ENCODE results near the gene BOD1. TPM values are rescaled to one million over a fixed set of nuclear protein-coding genes. Genes with fewer than 3 reads are reported as not detected.
"Not testable (repeated sequence)": the region's sequence is repeated elsewhere in the genome, so short reads cannot be mapped to it uniquely, and the experiment has no call there.

Gene BOD1
- total RNA-seq, 4 donors from 2014 or later: 43.9 to 58.3 (median 48.3) TPM

DNA sequence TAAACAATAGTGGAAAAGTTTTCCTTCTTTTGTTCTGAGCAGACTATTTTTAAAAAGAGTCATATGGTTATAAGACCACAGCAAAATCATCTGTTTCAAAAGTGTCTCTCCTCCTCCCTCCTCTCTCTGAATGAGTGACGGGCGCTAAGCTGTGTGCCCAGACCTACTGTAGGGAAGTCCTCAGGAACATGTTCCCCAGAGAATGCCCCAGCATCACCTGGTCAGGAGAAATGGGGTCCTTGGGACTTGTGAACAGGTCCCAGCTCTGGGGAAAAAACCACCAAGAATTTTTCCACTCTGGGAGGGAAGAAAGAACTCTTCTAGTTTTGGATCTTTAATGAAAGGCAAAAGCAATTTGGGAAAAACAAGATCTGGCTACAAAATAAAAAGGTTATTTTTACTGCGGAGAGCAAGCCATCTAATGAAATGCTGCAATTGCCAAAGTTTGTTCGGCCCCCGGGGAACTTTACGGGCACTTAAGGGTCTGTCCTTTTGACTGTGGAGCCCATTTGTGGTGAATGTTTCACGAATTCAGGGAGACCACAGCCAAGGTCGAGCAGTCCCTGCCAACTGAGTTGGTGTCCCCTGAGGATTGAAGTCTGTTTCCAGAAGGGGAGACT, 25.9 kb downstream of the BOD1 start:
- WGBS: 85% methylated on average over 8 of the region's 8 CpGs
- TF ChIP-seq POLR2AphosphoS5 (IDR thresholded peaks at IDR 0.05): no peak
- TF ChIP-seq EP300 (IDR thresholded peaks at IDR 0.05): no peak
- TF ChIP-seq POLR2A (IDR thresholded peaks at IDR 0.05; ENCODE audit: low read depth): no peak
- TF ChIP-seq, protein P1, sequence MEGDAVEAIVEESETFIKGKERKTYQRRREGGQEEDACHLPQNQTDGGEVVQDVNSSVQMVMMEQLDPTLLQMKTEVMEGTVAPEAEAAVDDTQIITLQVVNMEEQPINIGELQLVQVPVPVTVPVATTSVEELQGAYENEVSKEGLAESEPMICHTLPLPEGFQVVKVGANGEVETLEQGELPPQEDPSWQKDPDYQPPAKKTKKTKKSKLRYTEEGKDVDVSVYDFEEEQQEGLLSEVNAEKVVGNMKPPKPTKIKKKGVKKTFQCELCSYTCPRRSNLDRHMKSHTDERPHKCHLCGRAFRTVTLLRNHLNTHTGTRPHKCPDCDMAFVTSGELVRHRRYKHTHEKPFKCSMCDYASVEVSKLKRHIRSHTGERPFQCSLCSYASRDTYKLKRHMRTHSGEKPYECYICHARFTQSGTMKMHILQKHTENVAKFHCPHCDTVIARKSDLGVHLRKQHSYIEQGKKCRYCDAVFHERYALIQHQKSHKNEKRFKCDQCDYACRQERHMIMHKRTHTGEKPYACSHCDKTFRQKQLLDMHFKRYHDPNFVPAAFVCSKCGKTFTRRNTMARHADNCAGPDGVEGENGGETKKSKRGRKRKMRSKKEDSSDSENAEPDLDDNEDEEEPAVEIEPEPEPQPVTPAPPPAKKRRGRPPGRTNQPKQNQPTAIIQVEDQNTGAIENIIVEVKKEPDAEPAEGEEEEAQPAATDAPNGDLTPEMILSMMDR (IDR thresholded peaks at IDR 0.05): no peak
- no peak overlapping the region for H3K4me3 ChIP-seq
- H3K36me3 ChIP-seq: peaks cover 0 to 13% (median 4%) of the 10 kb centered on the region in 4 donors
- no peaks in the 10 kb centered on the region for H3K27me3 ChIP-seq
- no peaks in the 10 kb centered on the region for H3K4me1 ChIP-seq
- H3K27ac ChIP-seq (replicated peaks in 1 of 4): peak overlapping the region in 1 of 4 donors; percentile 9
- H3K9me3 ChIP-seq: peaks cover 0 to 18% (median 16%) of the 10 kb centered on the region in 4 donors
- no peak for DNase-seq (ENCODE audit: extremely low spot score)
- intact Hi-C loops (cut with DNase I): no loop called here

DNA sequence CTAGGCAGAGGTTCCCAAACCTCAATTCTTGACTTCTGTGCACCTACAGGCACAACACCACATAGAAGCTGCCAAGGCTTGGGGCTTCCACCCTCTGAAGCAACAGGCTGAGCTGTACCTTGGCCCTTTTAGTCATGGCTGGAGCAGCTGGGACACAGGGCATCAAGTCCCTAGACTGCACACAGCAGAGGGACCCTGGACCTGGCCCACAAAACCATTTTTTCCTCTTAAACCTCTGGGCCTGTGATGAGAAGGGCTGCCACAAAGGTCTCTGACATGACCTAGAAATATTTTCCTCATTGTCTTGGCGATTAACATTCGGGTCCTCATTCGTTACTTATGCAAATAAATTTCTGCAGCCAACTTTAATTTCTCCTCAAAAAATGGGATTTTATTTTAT, 30.3 kb downstream of the BOD1 start:
- H3K27me3 ChIP-seq; DNase-seq (ENCODE audit: extremely low spot score); H3K4me3 ChIP-seq; H3K4me1 ChIP-seq; H3K36me3 ChIP-seq; intact Hi-C loops (cut with DNase I); H3K9me3 ChIP-seq; H3K27ac ChIP-seq (replicated peaks in 1 of 4): not testable (repeated sequence)
- 95% methylated on average over 3 of the region's 3 CpGs for WGBS

DNA sequence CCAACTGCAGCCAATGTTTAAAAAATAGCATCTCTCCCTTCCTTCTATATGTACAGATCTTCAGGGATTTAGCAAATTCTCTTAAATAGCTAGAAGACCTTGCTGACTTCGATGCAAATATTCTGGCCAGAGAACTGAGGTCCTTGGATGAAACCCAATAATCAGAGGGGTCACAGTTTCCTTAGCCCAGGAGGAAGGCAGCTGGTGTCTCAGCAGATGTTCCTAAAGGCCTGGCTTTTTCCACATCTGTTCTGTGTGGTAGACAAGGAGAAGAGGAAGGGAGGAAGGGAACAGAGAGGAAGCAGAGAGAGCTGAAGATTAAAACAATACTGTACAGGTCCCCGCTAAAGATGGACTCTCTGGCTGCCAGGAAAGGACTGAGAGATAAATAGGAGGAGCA, 33.1 kb downstream of the BOD1 start:
- no peak for DNase-seq (ENCODE audit: extremely low spot score)
- intact Hi-C loops (cut with DNase I): no loop called here
- H3K36me3 ChIP-seq: no peaks in the 10 kb centered on the region
- H3K27me3 ChIP-seq: no peaks in the 10 kb centered on the region
- no peak overlapping the region for H3K27ac ChIP-seq (replicated peaks in 1 of 4)
- no peak overlapping the region for H3K4me3 ChIP-seq
- TF ChIP-seq POLR2A (IDR thresholded peaks at IDR 0.05; ENCODE audit: low read depth) (no peak), POLR2AphosphoS5 (IDR thresholded peaks at IDR 0.05) (no peak), EP300 (IDR thresholded peaks at IDR 0.05) (no peak)
- TF ChIP-seq, protein P1 (IDR thresholded peaks at IDR 0.05): no peak
- peaks cover 0 to 12% (median 9%) of the 10 kb centered on the region in 4 donors for H3K9me3 ChIP-seq
- WGBS: 64% methylated on average over 2 of the region's 2 CpGs
- peaks cover 0 to 7% (median 0%) of the 10 kb centered on the region in 4 donors for H3K4me1 ChIP-seq

DNA sequence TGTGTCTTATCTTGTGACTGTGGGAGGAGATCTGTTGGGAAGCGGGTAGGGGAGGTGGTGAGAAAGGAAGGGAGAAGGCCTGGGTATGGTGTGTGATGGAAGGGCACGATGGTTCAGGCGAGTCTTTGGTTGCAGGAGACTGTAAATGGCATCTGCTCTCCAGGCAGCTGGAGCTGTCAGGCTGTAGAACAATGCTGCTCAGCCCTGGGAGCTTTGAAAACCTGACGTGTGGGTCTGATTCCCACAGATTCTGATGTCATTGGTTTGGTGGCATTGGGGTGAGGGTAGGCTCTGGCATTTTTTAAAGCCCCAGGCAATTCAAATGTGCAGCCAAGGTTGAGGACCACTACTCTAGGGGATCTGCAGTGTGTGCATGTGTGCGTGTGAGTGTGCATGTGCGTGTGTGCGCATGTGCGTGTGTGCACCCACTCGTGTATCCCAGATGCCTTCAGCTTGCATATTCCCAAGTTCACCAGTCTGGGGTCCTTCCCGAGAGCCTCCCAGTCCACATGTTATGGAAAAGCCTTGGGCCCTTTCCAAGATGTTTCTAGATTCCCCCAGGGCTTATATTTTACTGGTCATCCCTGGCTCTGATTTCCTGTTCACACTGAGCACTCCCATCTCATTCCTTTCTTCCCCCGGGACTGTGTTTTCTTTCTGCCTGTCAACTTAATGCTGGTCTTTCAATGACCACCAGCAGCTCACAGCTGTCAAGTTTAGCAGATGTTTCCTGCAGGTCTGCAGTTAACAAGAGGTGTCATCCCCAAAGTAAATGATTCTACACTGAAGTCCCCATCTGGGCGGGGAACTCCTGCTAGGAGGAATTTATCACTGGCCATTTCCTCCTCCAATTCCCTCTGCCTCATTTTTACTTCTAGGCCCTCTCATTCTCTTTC, 34.0 kb downstream of the BOD1 start:
- Histone ChIP-seq H3K4me3 (no peak overlapping the region), H3K27me3 (no peaks in the 10 kb centered on the region), H3K27ac (replicated peaks in 1 of 4) (no peak overlapping the region), H3K9me3 (peaks cover 0 to 15% (median 9%) of the 10 kb centered on the region in 4 donors), H3K36me3 (no peaks in the 10 kb centered on the region), H3K4me1 (peaks cover 0 to 7% (median 0%) of the 10 kb centered on the region in 4 donors)
- no peak for TF ChIP-seq POLR2A (IDR thresholded peaks at IDR 0.05; ENCODE audit: low read depth)
- TF ChIP-seq, protein P1 (IDR thresholded peaks at IDR 0.05): no peak
- no peak for TF ChIP-seq EP300 (IDR thresholded peaks at IDR 0.05)
- no peak for TF ChIP-seq POLR2AphosphoS5 (IDR thresholded peaks at IDR 0.05)
- intact Hi-C loops (cut with DNase I): no loop called here
- WGBS: 72% methylated on average over 12 of the region's 12 CpGs
- no peak for DNase-seq (ENCODE audit: extremely low spot score)
